ENCODE measurements around the gene PLEKHG5.

Gene PLEKHG5

DNA sequence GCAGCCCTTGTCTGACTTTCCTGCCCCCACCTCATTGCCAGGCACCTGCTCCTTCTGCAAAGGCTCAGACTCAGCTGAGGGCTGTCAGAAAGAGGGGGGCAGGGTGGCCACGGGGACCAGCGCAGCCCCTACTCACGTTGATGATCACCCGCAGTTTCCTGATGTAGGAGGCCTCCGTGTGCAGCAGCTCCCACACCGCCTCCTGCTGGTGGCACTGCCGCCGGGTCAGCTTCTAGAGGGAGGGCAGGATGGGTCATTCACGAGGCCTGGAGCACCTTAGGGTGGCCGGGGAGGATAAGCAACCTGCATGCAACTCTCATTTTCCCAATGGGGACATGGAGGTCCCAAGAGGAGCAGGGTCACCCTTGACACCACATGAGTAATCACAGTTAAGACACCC lies 19.1 kb downstream of the PLEKHG5 start:
- Mint-ChIP-seq H3K9me3 (no peaks in the 10 kb centered on the region), H3K4me1 (peaks cover 4% of the 10 kb centered on the region), H3K4me3 (no peak overlapping the region), H3K27ac (no peak overlapping the region), H3K36me3 (no peaks in the 10 kb centered on the region), H3K27me3 (peaks cover 10% of the 10 kb centered on the region)
- DNase-seq (ENCODE audit: low spot score in 2 of 2), result no peak
- no peak for ATAC-seq (ENCODE audit: low read depth)

DNA sequence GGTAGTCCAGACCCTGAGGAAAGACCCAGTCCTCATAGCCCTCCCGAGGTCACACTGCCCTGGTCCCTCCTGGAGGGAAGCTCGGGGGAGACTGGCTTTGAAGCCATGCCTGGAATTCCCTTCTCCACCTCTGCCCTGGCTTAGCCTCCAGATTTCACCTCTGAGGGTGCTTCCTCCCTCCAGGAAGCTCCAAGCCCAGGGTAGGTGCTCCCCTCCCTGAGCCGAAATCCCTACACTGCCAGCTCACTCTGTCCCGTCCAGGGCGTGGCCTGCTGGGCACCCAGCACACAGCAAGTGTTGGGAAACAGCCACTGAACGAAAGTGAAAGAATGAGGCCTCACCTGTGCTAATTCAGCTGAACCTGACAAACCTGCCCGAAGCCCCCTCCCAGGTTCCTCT lies 19.5 kb downstream of the PLEKHG5 start:
- no peak overlapping the region for H3K4me3 Mint-ChIP-seq
- H3K9me3 Mint-ChIP-seq, result no peaks in the 10 kb centered on the region
- H3K36me3 Mint-ChIP-seq, result no peaks in the 10 kb centered on the region
- no peak overlapping the region for H3K27ac Mint-ChIP-seq
- ATAC-seq (ENCODE audit: low read depth), result no peak
- peaks cover 4% of the 10 kb centered on the region for H3K4me1 Mint-ChIP-seq
- no peak for DNase-seq (ENCODE audit: low spot score in 2 of 2)
- peaks cover 10% of the 10 kb centered on the region for H3K27me3 Mint-ChIP-seq

DNA sequence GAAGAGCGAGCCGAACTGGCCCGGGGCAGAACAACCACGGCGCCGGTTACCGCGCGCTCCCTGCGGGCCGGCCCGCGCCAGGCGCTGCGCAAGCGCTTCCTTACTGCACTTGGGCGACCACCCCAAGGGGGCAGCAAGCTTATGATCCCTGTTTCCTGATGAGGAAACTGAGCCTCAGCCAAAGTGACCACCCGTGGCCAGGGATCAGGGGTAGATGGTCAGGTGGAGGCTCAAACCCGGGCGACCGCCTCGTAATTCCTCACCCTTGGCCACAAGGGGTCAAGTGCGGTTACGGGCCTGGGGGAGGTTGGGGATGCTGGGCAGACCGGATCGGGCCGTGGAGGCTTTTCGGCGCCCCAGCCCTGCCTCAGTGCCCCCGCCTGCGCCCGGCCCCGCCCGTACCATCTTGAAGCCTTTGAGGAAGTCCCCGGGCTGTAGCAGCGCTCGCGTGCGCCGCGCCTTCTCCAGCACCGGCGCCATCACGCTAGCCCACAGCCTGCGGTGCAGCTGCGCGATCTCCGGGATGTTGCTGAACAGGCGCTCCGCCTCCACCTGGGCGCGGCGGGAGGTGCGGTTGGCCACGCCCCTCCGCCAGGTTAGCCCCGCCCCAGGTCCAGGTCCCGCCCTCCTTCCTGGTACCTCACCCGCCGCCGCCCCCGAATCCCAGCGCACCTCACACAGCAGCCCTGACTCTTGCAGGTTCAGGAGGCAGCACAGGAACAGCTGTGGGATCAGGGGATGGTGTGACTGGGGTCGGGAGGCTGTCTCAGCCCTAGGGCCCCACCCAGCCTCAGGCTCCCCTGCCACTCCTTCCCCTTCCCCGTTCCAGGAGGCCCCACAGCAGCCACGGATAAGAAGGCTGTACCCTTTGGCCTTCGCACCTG lies 20.1 kb downstream of the PLEKHG5 start:
- no peak for ATAC-seq (ENCODE audit: low read depth)
- Mint-ChIP-seq H3K4me1 (peaks cover 4% of the 10 kb centered on the region), H3K27ac (no peak overlapping the region), H3K4me3 (no peak overlapping the region), H3K27me3 (peaks cover 10% of the 10 kb centered on the region), H3K9me3 (no peaks in the 10 kb centered on the region), H3K36me3 (no peaks in the 10 kb centered on the region)
- no peak for DNase-seq (ENCODE audit: low spot score in 2 of 2)

GRCh38 chr1:6470132-6471085 lies 21.1 kb downstream of the PLEKHG5 start:
- DNase-seq (ENCODE audit: low spot score in 2 of 2) (no peak), ATAC-seq (ENCODE audit: low read depth) (no peak)
- H3K36me3 Mint-ChIP-seq, result no peaks in the 10 kb centered on the region
- H3K4me3 Mint-ChIP-seq, result no peak overlapping the region
- peaks cover 1% of the 10 kb centered on the region for H3K4me1 Mint-ChIP-seq
- H3K27me3 Mint-ChIP-seq, result peaks cover 9% of the 10 kb centered on the region
- no peaks in the 10 kb centered on the region for H3K9me3 Mint-ChIP-seq
- no peak overlapping the region for H3K27ac Mint-ChIP-seq

- H3K9me3 Mint-ChIP-seq, result no peaks in the 10 kb centered on the region
- no peak overlapping the region for H3K27ac Mint-ChIP-seq
- H3K4me3 Mint-ChIP-seq, result no peak overlapping the region
- DNase-seq (ENCODE audit: low spot score in 2 of 2) (no peak), ATAC-seq (ENCODE audit: low read depth) (no peak)
- H3K27me3 Mint-ChIP-seq, result peaks cover 15% of the 10 kb centered on the region
- no peaks in the 10 kb centered on the region for H3K4me1 Mint-ChIP-seq
- H3K36me3 Mint-ChIP-seq, result no peaks in the 10 kb centered on the region
Observed at GRCh38 chr1:6468729-6469461, 22.6 kb downstream of the PLEKHG5 start.

GRCh38 chr1:6467744-6468688 lies 23.5 kb downstream of the PLEKHG5 start:
- H3K27me3 Mint-ChIP-seq, result peaks cover 18% of the 10 kb centered on the region
- no peaks in the 10 kb centered on the region for H3K9me3 Mint-ChIP-seq
- no peak overlapping the region for H3K27ac Mint-ChIP-seq
- DNase-seq (ENCODE audit: low spot score in 2 of 2) (no peak), ATAC-seq (ENCODE audit: low read depth) (no peak)
- no peaks in the 10 kb centered on the region for H3K4me1 Mint-ChIP-seq
- no peak overlapping the region for H3K4me3 Mint-ChIP-seq
- H3K36me3 Mint-ChIP-seq, result no peaks in the 10 kb centered on the region

DNA sequence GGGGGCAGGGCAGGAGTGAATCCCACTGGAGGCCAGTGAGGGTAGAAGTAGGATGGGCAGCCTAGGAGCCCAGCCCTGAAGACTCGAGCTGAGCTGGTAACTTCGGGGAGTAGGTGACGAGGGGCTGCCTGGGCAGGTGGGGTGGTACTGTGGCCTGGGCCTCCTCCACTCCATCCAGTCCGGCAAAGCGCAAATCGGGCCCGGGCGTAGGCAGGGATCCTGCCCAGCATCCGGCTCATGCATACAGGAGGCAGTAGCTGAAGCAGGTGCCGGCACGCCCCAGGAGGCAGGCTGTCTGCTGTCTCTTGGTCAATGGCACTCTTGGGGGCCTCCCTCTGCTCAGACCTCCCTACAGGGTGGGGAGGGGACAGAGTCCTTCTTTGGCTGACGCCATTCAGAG lies 24.2 kb downstream of the PLEKHG5 start:
- no peak for DNase-seq (ENCODE audit: low spot score in 2 of 2)
- Mint-ChIP-seq H3K4me1 (no peaks in the 10 kb centered on the region), H3K27me3 (peaks cover 22% of the 10 kb centered on the region), H3K36me3 (no peaks in the 10 kb centered on the region), H3K9me3 (no peaks in the 10 kb centered on the region), H3K27ac (no peak overlapping the region), H3K4me3 (no peak overlapping the region)
- no peak for ATAC-seq (ENCODE audit: low read depth)

- no peak overlapping the region for H3K4me3 Mint-ChIP-seq
- no peaks in the 10 kb centered on the region for H3K9me3 Mint-ChIP-seq
- H3K4me1 Mint-ChIP-seq, result no peaks in the 10 kb centered on the region
- no peaks in the 10 kb centered on the region for H3K36me3 Mint-ChIP-seq
- H3K27ac Mint-ChIP-seq, result no peak overlapping the region
- ATAC-seq (ENCODE audit: low read depth) (no peak), DNase-seq (ENCODE audit: low spot score in 2 of 2) (no peak)
- peaks cover 23% of the 10 kb centered on the region for H3K27me3 Mint-ChIP-seq
Observed at GRCh38 chr1:6466751-6467150, 24.7 kb downstream of the PLEKHG5 start.

DNA sequence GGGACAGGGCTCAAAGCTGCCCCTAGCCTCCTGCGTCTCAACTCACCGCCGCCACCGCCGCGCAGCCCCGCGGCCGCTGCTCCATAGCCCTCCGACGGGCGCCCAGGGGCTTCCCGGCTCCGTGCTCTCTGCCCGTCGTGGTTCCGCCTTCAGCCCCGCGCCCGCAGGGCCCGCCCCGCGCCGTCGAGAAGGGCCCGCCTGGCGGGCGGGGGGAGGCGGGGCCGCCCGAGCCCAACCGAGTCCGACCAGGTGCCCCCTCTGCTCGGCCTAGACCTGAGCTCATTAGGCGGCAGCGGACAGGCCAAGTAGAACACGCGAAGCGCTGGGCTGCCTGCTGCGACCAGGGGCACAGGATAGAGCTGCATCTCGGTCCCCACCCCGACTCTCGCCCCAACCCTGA lies 25.4 kb downstream of the PLEKHG5 start, which contains the start of gene TNFRSF25:
TNFRSF25 (minus strand) TSS at position 151 of the 400 bp plus-strand sequence; CDS start at position 85, 66 bp downstream.
- H3K4me1 Mint-ChIP-seq, result no peaks in the 10 kb centered on the region
- peaks cover 23% of the 10 kb centered on the region for H3K27me3 Mint-ChIP-seq
- peak; percentile 59 for ATAC-seq (ENCODE audit: low read depth)
- DNase-seq (ENCODE audit: low spot score in 2 of 2), result no peak
- H3K36me3 Mint-ChIP-seq, result no peaks in the 10 kb centered on the region
- H3K4me3 Mint-ChIP-seq, result peak within 1 kb of the TSS; percentile 34
- H3K9me3 Mint-ChIP-seq, result no peaks in the 10 kb centered on the region
- H3K27ac Mint-ChIP-seq, result no peak within 1 kb of the TSS

DNA sequence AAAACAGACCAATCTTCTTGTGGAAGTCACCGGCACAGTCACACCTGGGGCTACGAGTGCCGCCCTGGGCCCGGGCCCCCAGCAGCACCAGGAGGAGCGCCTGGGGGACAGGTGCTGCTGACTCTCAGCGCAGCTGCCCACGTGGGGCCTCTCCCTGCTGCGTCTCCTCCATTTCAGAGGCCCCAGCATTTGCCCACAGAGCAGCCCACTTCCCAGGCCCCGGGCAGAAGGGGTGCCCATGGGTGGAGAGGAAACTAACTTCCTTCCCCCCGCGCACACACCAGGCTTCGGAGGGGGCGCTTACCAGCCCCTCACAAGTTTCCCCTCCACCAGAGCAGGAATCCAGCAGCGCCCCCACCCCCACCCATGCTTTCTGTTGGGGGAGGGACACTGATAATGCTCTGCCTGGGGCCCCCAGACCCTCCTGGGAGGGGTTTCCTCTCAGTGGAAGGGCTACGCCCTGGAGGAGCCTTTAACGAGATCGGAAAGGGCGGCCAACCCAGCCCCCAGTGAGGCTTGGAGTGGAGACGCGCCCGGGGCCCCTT lies 25.9 kb downstream of the PLEKHG5 start:
- H3K4me1 Mint-ChIP-seq, result peaks cover 3% of the 10 kb centered on the region
- ATAC-seq (ENCODE audit: low read depth) (no peak), DNase-seq (ENCODE audit: low spot score in 2 of 2) (no peak)
- no peaks in the 10 kb centered on the region for H3K36me3 Mint-ChIP-seq
- H3K27me3 Mint-ChIP-seq, result peaks cover 25% of the 10 kb centered on the region
- H3K27ac Mint-ChIP-seq, result no peak overlapping the region
- no peaks in the 10 kb centered on the region for H3K9me3 Mint-ChIP-seq
- peak overlapping the region; percentile 34 for H3K4me3 Mint-ChIP-seq

- Mint-ChIP-seq H3K9me3 (no peaks in the 10 kb centered on the region), H3K36me3 (no peaks in the 10 kb centered on the region), H3K27ac (no peak overlapping the region), H3K4me3 (no peak overlapping the region), H3K4me1 (peaks cover 7% of the 10 kb centered on the region), H3K27me3 (peaks cover 25% of the 10 kb centered on the region)
- ATAC-seq (ENCODE audit: low read depth) (no peak), DNase-seq (ENCODE audit: low spot score in 2 of 2) (no peak)
Observed at GRCh38 chr1:6464915-6465314, 26.6 kb downstream of the PLEKHG5 start.

DNA sequence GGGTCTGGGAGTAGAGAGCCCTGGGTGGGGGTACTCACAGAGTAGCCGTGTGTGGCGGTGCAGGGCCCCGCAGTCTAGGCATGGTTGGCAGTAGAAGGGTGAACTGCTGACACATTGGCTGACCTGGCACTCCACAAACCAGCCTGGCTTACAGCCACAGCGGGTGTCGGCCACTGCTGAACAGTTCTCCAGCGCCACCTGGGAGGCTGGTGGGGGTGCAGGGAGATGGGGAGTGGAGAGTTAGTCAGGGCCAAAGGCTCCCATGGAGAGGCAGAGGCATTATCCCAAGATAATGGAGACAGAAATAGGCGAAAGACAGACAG lies 27.0 kb downstream of the PLEKHG5 start:
- Mint-ChIP-seq H3K36me3 (no peaks in the 10 kb centered on the region), H3K4me1 (peaks cover 9% of the 10 kb centered on the region), H3K9me3 (no peaks in the 10 kb centered on the region), H3K27ac (no peak overlapping the region), H3K4me3 (no peak overlapping the region), H3K27me3 (peaks cover 27% of the 10 kb centered on the region)
- ATAC-seq (ENCODE audit: low read depth) (no peak), DNase-seq (ENCODE audit: low spot score in 2 of 2) (no peak)

GRCh38 chr1:6463120-6463412 lies 28.4 kb downstream of the PLEKHG5 start:
- peaks cover 9% of the 10 kb centered on the region for H3K4me1 Mint-ChIP-seq
- no peak overlapping the region for H3K4me3 Mint-ChIP-seq
- DNase-seq (ENCODE audit: low spot score in 2 of 2), result no peak
- no peak overlapping the region for H3K27ac Mint-ChIP-seq
- ATAC-seq (ENCODE audit: low read depth), result no peak
- peaks cover 29% of the 10 kb centered on the region for H3K27me3 Mint-ChIP-seq
- no peaks in the 10 kb centered on the region for H3K36me3 Mint-ChIP-seq
- H3K9me3 Mint-ChIP-seq, result no peaks in the 10 kb centered on the region
